ENCODE results near the gene CHD9. TPM values are rescaled to one million over a fixed set of nuclear protein-coding genes. Genes with fewer than 3 reads are reported as not detected.
A peak's percentile ranks its signal among the peaks of the same experiment; 100 is the strongest.

CHD9 gene
- polyA plus RNA-seq, 1 donor from 2014 or later = 69.3 TPM

DNA sequence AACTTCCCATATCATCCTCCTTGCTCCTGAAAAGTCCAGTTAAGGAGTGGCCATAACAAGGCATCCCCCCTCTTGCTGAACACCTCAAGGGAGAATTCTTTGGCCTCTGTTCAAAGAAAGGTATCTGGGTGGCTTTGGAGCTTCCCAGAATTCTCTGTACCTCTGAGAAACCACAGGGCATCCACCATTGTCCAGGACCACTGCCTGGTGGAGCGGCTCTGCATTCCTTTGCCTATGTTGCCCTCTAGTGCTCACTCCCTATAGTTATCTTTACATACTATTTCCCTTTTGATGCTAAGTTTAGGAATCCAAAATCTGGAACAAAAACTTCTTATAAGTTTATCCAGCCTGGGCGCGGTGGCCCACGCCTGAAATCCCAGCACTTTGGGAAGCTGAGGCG lies 32.4 kb upstream of the CHD9 start:
- Histone ChIP-seq H3K79me2 (replicated peaks; ENCODE audit: insufficient read depth, low read length) (no peaks in the 10 kb centered on the region), H3K4me2 (ENCODE audit: low read length) (no peak overlapping the region), H3F3A (ENCODE audit: insufficient read depth, low read length, poor library complexity, severe bottlenecking) (no peaks in the 10 kb centered on the region), H3K27ac (ENCODE audit: low read length) (no peak overlapping the region), H4K20me1 (ENCODE audit: insufficient read depth) (no peaks in the 10 kb centered on the region), H3K27me3 (ENCODE audit: insufficient read depth, low read depth, low read length) (no peaks in the 10 kb centered on the region), H2AFZ (ENCODE audit: low read depth, low read length) (no peak overlapping the region), H3K9me3 (ENCODE audit: low read length) (no peaks in the 10 kb centered on the region), H3K9ac (ENCODE audit: low read length) (no peak overlapping the region), H3K9me2 (ENCODE audit: insufficient read depth, low read length) (no peaks in the 10 kb centered on the region), H3K4me3 (ENCODE audit: low read length) (no peak overlapping the region), H3K36me3 (ENCODE audit: insufficient read depth, low read length) (no peaks in the 10 kb centered on the region)
- peak; percentile 13 for TF ChIP-seq MXI1 (conservative IDR thresholded peaks at IDR 0.05; ENCODE audit: poor library complexity, severe bottlenecking)
- TF ChIP-seq RAD21 (conservative IDR thresholded peaks at IDR 0.05) = peak; percentile 99
- TF ChIP-seq SMC3 (conservative IDR thresholded peaks at IDR 0.05; ENCODE audit: poor library complexity) = peak; percentile 98
- peak; percentile 24 for TF ChIP-seq EP300 (conservative IDR thresholded peaks at IDR 0.05; ENCODE audit: poor library complexity, severe bottlenecking)
- TF ChIP-seq, protein P1, sequence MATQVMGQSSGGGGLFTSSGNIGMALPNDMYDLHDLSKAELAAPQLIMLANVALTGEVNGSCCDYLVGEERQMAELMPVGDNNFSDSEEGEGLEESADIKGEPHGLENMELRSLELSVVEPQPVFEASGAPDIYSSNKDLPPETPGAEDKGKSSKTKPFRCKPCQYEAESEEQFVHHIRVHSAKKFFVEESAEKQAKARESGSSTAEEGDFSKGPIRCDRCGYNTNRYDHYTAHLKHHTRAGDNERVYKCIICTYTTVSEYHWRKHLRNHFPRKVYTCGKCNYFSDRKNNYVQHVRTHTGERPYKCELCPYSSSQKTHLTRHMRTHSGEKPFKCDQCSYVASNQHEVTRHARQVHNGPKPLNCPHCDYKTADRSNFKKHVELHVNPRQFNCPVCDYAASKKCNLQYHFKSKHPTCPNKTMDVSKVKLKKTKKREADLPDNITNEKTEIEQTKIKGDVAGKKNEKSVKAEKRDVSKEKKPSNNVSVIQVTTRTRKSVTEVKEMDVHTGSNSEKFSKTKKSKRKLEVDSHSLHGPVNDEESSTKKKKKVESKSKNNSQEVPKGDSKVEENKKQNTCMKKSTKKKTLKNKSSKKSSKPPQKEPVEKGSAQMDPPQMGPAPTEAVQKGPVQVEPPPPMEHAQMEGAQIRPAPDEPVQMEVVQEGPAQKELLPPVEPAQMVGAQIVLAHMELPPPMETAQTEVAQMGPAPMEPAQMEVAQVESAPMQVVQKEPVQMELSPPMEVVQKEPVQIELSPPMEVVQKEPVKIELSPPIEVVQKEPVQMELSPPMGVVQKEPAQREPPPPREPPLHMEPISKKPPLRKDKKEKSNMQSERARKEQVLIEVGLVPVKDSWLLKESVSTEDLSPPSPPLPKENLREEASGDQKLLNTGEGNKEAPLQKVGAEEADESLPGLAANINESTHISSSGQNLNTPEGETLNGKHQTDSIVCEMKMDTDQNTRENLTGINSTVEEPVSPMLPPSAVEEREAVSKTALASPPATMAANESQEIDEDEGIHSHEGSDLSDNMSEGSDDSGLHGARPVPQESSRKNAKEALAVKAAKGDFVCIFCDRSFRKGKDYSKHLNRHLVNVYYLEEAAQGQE (IDR thresholded peaks at IDR 0.05; ENCODE audit: borderline replicate concordance) = no peak
- TF ChIP-seq POLR2AphosphoS5 (IDR thresholded peaks at IDR 0.05) = no peak
- no peak for TF ChIP-seq TAF1 (IDR thresholded peaks at IDR 0.05; ENCODE audit: low read depth)
- no peak for TF ChIP-seq EZH2 (IDR thresholded peaks at IDR 0.05; ENCODE audit: borderline replicate concordance, insufficient read depth, low read length, poor library complexity, severe bottlenecking)
- TF ChIP-seq, protein P2, sequence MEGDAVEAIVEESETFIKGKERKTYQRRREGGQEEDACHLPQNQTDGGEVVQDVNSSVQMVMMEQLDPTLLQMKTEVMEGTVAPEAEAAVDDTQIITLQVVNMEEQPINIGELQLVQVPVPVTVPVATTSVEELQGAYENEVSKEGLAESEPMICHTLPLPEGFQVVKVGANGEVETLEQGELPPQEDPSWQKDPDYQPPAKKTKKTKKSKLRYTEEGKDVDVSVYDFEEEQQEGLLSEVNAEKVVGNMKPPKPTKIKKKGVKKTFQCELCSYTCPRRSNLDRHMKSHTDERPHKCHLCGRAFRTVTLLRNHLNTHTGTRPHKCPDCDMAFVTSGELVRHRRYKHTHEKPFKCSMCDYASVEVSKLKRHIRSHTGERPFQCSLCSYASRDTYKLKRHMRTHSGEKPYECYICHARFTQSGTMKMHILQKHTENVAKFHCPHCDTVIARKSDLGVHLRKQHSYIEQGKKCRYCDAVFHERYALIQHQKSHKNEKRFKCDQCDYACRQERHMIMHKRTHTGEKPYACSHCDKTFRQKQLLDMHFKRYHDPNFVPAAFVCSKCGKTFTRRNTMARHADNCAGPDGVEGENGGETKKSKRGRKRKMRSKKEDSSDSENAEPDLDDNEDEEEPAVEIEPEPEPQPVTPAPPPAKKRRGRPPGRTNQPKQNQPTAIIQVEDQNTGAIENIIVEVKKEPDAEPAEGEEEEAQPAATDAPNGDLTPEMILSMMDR (IDR thresholded peaks at IDR 0.05; ENCODE audit: poor library complexity, severe bottlenecking) = peak; percentile 93

DNA sequence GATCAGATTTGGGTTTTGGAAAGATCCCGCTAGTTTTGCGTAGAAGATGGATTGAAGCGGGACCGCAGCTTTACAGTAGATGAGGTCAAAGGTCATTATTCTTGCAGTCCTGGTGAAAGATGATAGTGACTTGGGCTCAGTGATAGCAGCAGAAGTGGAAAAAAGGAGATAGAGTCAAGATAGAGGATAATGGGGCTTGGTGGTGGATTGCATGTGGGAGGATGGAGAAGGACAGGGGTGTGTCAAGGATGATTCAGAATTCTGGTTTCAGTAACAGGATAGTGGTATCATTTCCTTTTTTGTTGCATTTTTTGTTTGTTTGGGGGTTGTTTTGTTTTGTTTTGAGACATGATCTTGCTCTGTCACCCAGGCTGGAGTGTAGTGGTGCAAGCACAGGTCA lies 30.7 kb upstream of the CHD9 start:
- H3K27me3 ChIP-seq (ENCODE audit: insufficient read depth, low read depth, low read length) = no peaks in the 10 kb centered on the region
- no peak overlapping the region for H2AFZ ChIP-seq (ENCODE audit: low read depth, low read length)
- H3K9me2 ChIP-seq (ENCODE audit: insufficient read depth, low read length) = no peaks in the 10 kb centered on the region
- no peaks in the 10 kb centered on the region for H4K20me1 ChIP-seq (ENCODE audit: insufficient read depth)
- TF ChIP-seq RAD21 (conservative IDR thresholded peaks at IDR 0.05) (no peak), TAF1 (IDR thresholded peaks at IDR 0.05; ENCODE audit: low read depth) (no peak), MXI1 (conservative IDR thresholded peaks at IDR 0.05; ENCODE audit: poor library complexity, severe bottlenecking) (no peak), SMC3 (conservative IDR thresholded peaks at IDR 0.05; ENCODE audit: poor library complexity) (no peak), EP300 (conservative IDR thresholded peaks at IDR 0.05; ENCODE audit: poor library complexity, severe bottlenecking) (no peak), EZH2 (IDR thresholded peaks at IDR 0.05; ENCODE audit: borderline replicate concordance, insufficient read depth, low read length, poor library complexity, severe bottlenecking) (no peak), POLR2AphosphoS5 (IDR thresholded peaks at IDR 0.05) (no peak)
- TF ChIP-seq, protein P1 (IDR thresholded peaks at IDR 0.05; ENCODE audit: borderline replicate concordance) = no peak
- TF ChIP-seq, protein P2 (IDR thresholded peaks at IDR 0.05; ENCODE audit: poor library complexity, severe bottlenecking) = no peak
- no peaks in the 10 kb centered on the region for H3K9me3 ChIP-seq (ENCODE audit: low read length)
- no peak overlapping the region for H3K4me2 ChIP-seq (ENCODE audit: low read length)
- H3K4me3 ChIP-seq (ENCODE audit: low read length) = no peak overlapping the region
- H3K27ac ChIP-seq (ENCODE audit: low read length) = no peak overlapping the region
- H3K9ac ChIP-seq (ENCODE audit: low read length) = no peak overlapping the region
- no peaks in the 10 kb centered on the region for H3K79me2 ChIP-seq (replicated peaks; ENCODE audit: insufficient read depth, low read length)
- no peaks in the 10 kb centered on the region for H3F3A ChIP-seq (ENCODE audit: insufficient read depth, low read length, poor library complexity, severe bottlenecking)
- H3K36me3 ChIP-seq (ENCODE audit: insufficient read depth, low read length) = no peaks in the 10 kb centered on the region

Measured in neural cell (in vitro differentiated cells).